PC-9 (cell line): Measurements from ENCODE around the gene C22orf42. TPM values are rescaled to one million over a fixed set of nuclear protein-coding genes. Genes with fewer than 3 reads are reported as not detected.
"Not testable (repeated sequence)": the region's sequence is repeated elsewhere in the genome, so short reads cannot be mapped to it uniquely, and the experiment has no call there.

Experiments used
- BruUV-seq: library from RNA; stranded (reverse); fragments of 400-500 nt; replicated peaks from 2 replicates; lab custom pipeline; 2021; lab: Mats Ljungman, UMichigan
- CTCF ChIA-PET: fragments of 300-600 bp; sonication (Branson Sonifier 250); formaldehyde crosslinking; loops from one replicate; lab custom pipeline; 2022; ENCODE audit warnings: antibody characterized with exemption; lab: Charles Lee
- POLR2A ChIA-PET: fragments of 300-600 bp; sonication (Branson Sonifier 250); formaldehyde crosslinking; loops from one replicate; lab custom pipeline; 2022; ENCODE audit warnings: antibody characterized with exemption; ENCODE audit not compliant: unreplicated experiment; lab: Charles Lee
- DNase-seq, 2 experiments: peaks; one replicate each; pipeline versions ENCODE4 v3.0.0 to v3.0.0-alpha.2; 2015 to 2022; ENCODE audit warnings: mixed read lengths in 1 of 2
- H2AFZ ChIP-seq: fragments of 200-600 bp; sonication (generic); 2 replicates; pipeline ENCODE4 v1.8.1; 2017; ENCODE audit warnings: antibody characterized with exemption
- H3F3A ChIP-seq: fragments of 200-600 bp; sonication (generic); 2 replicates; pipeline ENCODE4 v1.8.1; 2017; ENCODE audit warnings: antibody characterized with exemption, mild to moderate bottlenecking, low read depth; ENCODE audit not compliant: insufficient read depth
- H3K27ac ChIP-seq: fragments of 200-600 bp; sonication (generic); 2 replicates; pipeline ENCODE4 v1.6.1; 2016; ENCODE audit warnings: mixed run types
- H3K27me3 ChIP-seq: fragments of 200-600 bp; sonication (generic); 2 replicates; pipeline ENCODE4 v1.6.1; 2016; ENCODE audit warnings: low read depth, mixed run types; ENCODE audit not compliant: insufficient read depth
- H3K36me3 ChIP-seq: fragments of 200-600 bp; sonication (generic); 2 replicates; pipeline ENCODE4 v1.6.1; 2016; ENCODE audit warnings: low read depth, mixed run types
- H3K4me1 ChIP-seq: fragments of 200-600 bp; sonication (generic); replicated peaks from 2 replicates; pipeline ENCODE4 v1.6.1; 2016; ENCODE audit warnings: mixed run types; ENCODE audit not compliant: insufficient read depth
- H3K4me2 ChIP-seq: fragments of 200-600 bp; sonication (generic); 2 replicates; pipeline ENCODE4 v1.6.1; 2017; ENCODE audit warnings: mixed run types
- H3K4me3 ChIP-seq: fragments of 200-600 bp; sonication (generic); 2 replicates; pipeline ENCODE4 v1.6.1; 2016; ENCODE audit warnings: mixed run types
- H3K79me2 ChIP-seq: fragments of 200-600 bp; sonication (generic); 2 replicates; pipeline ENCODE4 v1.6.1; 2017; ENCODE audit warnings: low read depth, mixed run types
- H3K9me2 ChIP-seq: fragments of 200-600 bp; sonication (generic); 2 replicates; pipeline ENCODE4 v1.8.1; 2017; ENCODE audit warnings: mild to moderate bottlenecking; ENCODE audit not compliant: insufficient read depth
- H3K9me3 ChIP-seq: fragments of 200-600 bp; sonication (generic); 2 replicates; pipeline ENCODE4 v1.8.1; 2016; ENCODE audit warnings: low read depth; ENCODE audit not compliant: insufficient read depth
- H4K20me1 ChIP-seq: fragments of 200-600 bp; sonication (generic); 2 replicates; pipeline ENCODE4 v1.8.1; 2017; ENCODE audit not compliant: insufficient read depth
- intact Hi-C: fragments of 100-400 bp; cut with micrococcal nuclease; formaldehyde crosslinking; loops from one replicate; pipeline ENCODE4 v1.10.0; 2022; ENCODE audit not compliant: unreplicated experiment
- total RNA-seq: library from RNA; stranded (reverse); gene quantifications from 2 replicates; pipeline ENCODE4 v1.2.3, GENCODE V29; 2021

The C22orf42 gene
- total RNA-seq, 1 experiment from 2014 or later: not detected

DNA sequence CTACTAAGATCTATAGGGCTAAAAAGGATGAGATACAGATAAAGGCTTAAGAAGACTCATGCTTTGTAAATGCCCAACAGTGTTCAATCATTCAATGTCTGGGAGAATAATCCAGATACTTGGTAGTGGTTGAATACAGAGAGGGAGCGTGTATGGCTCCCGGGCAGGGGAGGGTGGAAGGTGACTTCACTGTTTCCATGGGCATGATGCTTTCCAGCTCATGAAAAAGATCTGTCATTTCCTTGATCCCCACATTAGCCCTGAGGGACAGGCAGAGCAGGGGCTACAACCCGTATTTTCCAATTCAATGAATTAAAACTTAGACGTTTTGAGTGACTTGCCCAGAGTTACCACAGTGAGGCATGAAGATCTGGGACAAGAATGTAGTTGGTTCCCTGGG, 4.4 kb downstream of the C22orf42 start:
- H3F3A ChIP-seq, intact Hi-C loops, H3K9me2 ChIP-seq, H4K20me1 ChIP-seq, H3K27ac ChIP-seq, H3K36me3 ChIP-seq, H3K9me3 ChIP-seq, H3K4me1 ChIP-seq, BruUV-seq, CTCF ChIA-PET, DNase-seq, H3K4me3 ChIP-seq, H3K4me2 ChIP-seq, POLR2A ChIA-PET, H2AFZ ChIP-seq, H3K79me2 ChIP-seq: not testable (repeated sequence)
- peaks cover 71% of the 10 kb centered on the region for H3K27me3 ChIP-seq

DNA sequence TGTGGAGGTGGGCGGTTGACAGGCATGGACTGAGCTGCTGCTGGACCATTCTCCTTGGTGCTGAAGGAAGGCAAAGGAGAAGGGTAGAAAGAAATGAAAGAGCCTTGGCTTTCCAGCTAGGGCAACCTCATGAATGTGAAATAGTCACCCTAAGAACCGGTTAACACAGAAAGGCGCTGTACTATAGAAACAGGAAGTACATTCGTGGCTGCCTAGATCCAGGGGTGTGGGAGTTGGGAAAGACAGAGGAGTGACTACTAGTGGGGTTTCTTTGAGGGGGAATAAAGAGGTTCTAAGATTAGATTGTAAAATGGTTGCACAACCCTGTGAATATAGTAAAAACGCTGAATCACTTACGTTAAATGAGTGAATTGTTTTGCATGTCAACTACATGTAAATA, 7.5 kb downstream of the C22orf42 start:
- H3K4me3 ChIP-seq, H3F3A ChIP-seq, H3K27ac ChIP-seq, H3K4me2 ChIP-seq, H4K20me1 ChIP-seq, H3K4me1 ChIP-seq, H2AFZ ChIP-seq, intact Hi-C loops, BruUV-seq, H3K9me3 ChIP-seq, H3K9me2 ChIP-seq, CTCF ChIA-PET, H3K36me3 ChIP-seq, H3K79me2 ChIP-seq, DNase-seq, POLR2A ChIA-PET: not testable (repeated sequence)
- H3K27me3 ChIP-seq: peaks cover 58% of the 10 kb centered on the region

DNA sequence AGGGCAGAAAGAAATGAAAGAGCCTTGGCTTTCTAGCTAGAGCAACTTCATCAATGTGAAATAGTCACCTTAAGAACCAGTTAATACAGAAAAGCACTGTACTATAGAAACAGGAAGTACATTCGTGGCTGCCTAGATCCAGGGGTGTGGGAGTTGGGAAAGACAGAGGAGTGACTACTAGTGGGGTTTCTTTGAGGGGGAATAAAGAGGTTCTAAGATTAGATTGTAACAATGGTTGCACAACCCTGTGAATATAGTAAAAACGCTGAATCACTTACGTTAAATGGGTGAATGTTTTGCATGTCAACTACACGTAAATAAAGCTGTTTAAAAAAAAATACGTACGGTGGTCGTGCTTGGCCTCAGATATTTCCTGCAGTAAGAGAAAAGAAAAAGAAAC, 8.5 kb downstream of the C22orf42 start:
- H3F3A ChIP-seq, H3K4me2 ChIP-seq, H3K4me3 ChIP-seq, H3K27ac ChIP-seq, CTCF ChIA-PET, H3K36me3 ChIP-seq, H3K4me1 ChIP-seq, BruUV-seq, intact Hi-C loops, H3K9me2 ChIP-seq, H4K20me1 ChIP-seq, DNase-seq, H3K9me3 ChIP-seq, H2AFZ ChIP-seq, POLR2A ChIA-PET, H3K79me2 ChIP-seq: not testable (repeated sequence)
- peaks cover 53% of the 10 kb centered on the region for H3K27me3 ChIP-seq

DNA sequence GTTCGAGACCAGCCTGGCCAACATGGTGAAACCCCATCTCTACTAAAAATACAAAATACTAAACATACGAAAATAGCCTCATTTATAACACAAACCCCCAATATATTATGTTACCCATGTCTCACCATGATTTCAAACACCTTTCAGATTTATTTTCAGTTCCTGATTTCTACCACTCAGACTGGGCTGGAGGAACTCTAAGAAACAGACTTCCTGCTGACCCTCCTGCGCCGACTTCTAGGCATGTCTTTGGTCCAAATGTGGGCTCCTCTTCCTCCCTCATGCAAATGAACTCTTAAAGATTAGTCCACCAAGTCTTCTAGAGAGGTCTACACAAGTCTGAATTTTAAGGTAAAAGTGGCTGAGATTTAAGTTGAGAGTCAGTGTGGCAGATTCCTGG, 10.7 kb downstream of the C22orf42 start:
- H3K4me1 ChIP-seq, H3K9me2 ChIP-seq, CTCF ChIA-PET, H2AFZ ChIP-seq, H3K4me3 ChIP-seq, DNase-seq, H3K36me3 ChIP-seq, H3K27ac ChIP-seq, BruUV-seq, H3F3A ChIP-seq, H4K20me1 ChIP-seq, H3K9me3 ChIP-seq, H3K4me2 ChIP-seq, H3K79me2 ChIP-seq, intact Hi-C loops, POLR2A ChIA-PET: not testable (repeated sequence)
- H3K27me3 ChIP-seq: peaks cover 38% of the 10 kb centered on the region

DNA sequence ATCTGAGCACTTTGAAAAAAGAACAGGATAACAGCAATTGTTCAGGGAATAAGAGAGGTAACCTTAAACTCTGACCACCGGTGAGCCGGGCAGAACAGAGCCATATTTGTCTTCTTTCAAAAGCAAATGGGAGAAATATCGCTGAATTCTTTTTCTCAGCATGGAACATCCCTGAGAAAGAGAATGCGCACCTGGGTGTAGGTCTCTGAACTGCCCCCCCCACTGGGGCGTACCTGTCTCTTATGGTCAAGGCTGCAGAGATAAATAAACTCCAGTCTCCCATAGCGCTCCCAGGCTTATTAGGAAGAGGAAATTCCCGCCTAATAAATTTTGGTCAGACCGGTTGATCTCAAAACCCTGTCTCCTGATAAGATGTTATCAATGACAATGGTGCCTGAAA, 12.0 kb downstream of the C22orf42 start:
- H3K79me2 ChIP-seq, CTCF ChIA-PET, H3K4me1 ChIP-seq, H3K36me3 ChIP-seq, H4K20me1 ChIP-seq, H3K4me3 ChIP-seq, H2AFZ ChIP-seq, POLR2A ChIA-PET, H3K4me2 ChIP-seq, BruUV-seq, H3K9me2 ChIP-seq, DNase-seq, intact Hi-C loops, H3K27ac ChIP-seq, H3F3A ChIP-seq, H3K9me3 ChIP-seq: not testable (repeated sequence)
- H3K27me3 ChIP-seq: peaks cover 40% of the 10 kb centered on the region
